A673 (cell line): ENCODE measurements around the gene FAM50B. TPM values are rescaled to one million over a fixed set of nuclear protein-coding genes. Genes with fewer than 3 reads are reported as not detected.

Experiments
- BruUV-seq: library from RNA; stranded (reverse); fragments of 400-500 nt; replicated peaks from 2 replicates; lab custom pipeline; 2021; lab: Mats Ljungman, UMichigan
- CTCF ChIA-PET: fragments of 300-600 bp; sonication (Branson Sonifier 250); formaldehyde crosslinking; loops from one replicate; lab custom pipeline; 2022; ENCODE audit warnings: antibody characterized with exemption; lab: Charles Lee
- POLR2A ChIA-PET: fragments of 300-600 bp; sonication (Branson Sonifier 250); formaldehyde crosslinking; loops from one replicate; lab custom pipeline; 2022; ENCODE audit warnings: antibody characterized with exemption; ENCODE audit not compliant: low non-redundant PET; lab: Charles Lee
- DNase-seq: peaks from one replicate; pipeline ENCODE4 v3.0.0-alpha.2; 2015; ENCODE audit warnings: low spot score
- H3K27ac ChIP-seq: fragments of 200-600 bp; sonication (generic); 2 replicates; pipeline ENCODE4 v1.5.1; 2016; ENCODE audit warnings: mixed run types, low read depth, mild to moderate bottlenecking, mixed read lengths, antibody characterized with exemption, low read length; ENCODE audit not compliant: poor library complexity, severe bottlenecking
- H3K27me3 ChIP-seq: fragments of 200-600 bp; sonication (generic); replicated peaks from 2 replicates; pipeline ENCODE4 v1.6.1; 2017; ENCODE audit warnings: mixed run types, low read depth, mild to moderate bottlenecking, mixed read lengths, antibody characterized with exemption, low read length; ENCODE audit not compliant: insufficient read depth, poor library complexity
- H3K36me3 ChIP-seq: fragments of 200-600 bp; sonication (generic); 2 replicates; pipeline ENCODE4 v1.6.1; 2016; ENCODE audit warnings: mixed run types, mild to moderate bottlenecking, mixed read lengths, antibody characterized with exemption, low read length; ENCODE audit not compliant: insufficient read depth, poor library complexity, severe bottlenecking
- H3K4me1 ChIP-seq: fragments of 200-600 bp; sonication (generic); 2 replicates; pipeline ENCODE4 v1.6.1; 2017; ENCODE audit warnings: mixed run types, mild to moderate bottlenecking, mixed read lengths, antibody characterized with exemption, low read length; ENCODE audit not compliant: insufficient read depth, poor library complexity, severe bottlenecking
- H3K4me3 ChIP-seq: fragments of 200-600 bp; sonication (generic); 2 replicates; pipeline ENCODE4 v1.5.1; 2016; ENCODE audit warnings: low read depth, mixed run types, mild to moderate bottlenecking, mixed read lengths, low read length; ENCODE audit not compliant: poor library complexity, severe bottlenecking
- H3K9me3 ChIP-seq: fragments of 200-600 bp; sonication (generic); 2 replicates; pipeline ENCODE4 v1.6.1; 2016; ENCODE audit warnings: mixed run types, low read depth, mild to moderate bottlenecking, mixed read lengths, antibody characterized with exemption, low read length; ENCODE audit not compliant: poor library complexity, severe bottlenecking
- CTCF ChIP-seq: fragments of 300-800, 200-600 bp; sonication (generic); conservative IDR thresholded peaks from 2 replicates; pipeline ENCODE4 v1.5.1; 2017; ENCODE audit warnings: low read depth, mild to moderate bottlenecking, antibody characterized with exemption, low read length, moderate library complexity, mixed read lengths
- EZH2 ChIP-seq: fragments of 200-600 bp; sonication (generic); IDR thresholded peaks from 2 replicates; pipeline ENCODE4 v1.6.1; 2017; ENCODE audit warnings: borderline replicate concordance, low read depth, mild to moderate bottlenecking, mixed read lengths, antibody characterized with exemption, low read length; ENCODE audit not compliant: poor library complexity, severe bottlenecking
- intact Hi-C: fragments of 100-400 bp; cut with micrococcal nuclease; formaldehyde crosslinking; loops from one replicate; pipeline ENCODE4 v1.10.0; 2022; ENCODE audit not compliant: unreplicated experiment
- total RNA-seq: library from RNA; stranded (reverse); gene quantifications from 2 replicates; pipeline ENCODE4 v1.2.3, GENCODE V29; 2021

The FAM50B gene
- total RNA-seq, 1 experiment from 2014 or later, result 10.1 TPM

GRCh38 chr6:3813150-3813780, 35.9 kb upstream of the FAM50B start:
- POLR2A ChIA-PET, result no interaction called here
- BruUV-seq, result no TSS peak
- Histone ChIP-seq H3K9me3 (no peaks in the 10 kb centered on the region), H3K4me3 (no peak overlapping the region), H3K36me3 (no peaks in the 10 kb centered on the region), H3K27ac (no peak overlapping the region), H3K27me3 (no peaks in the 10 kb centered on the region), H3K4me1 (peaks cover 7% of the 10 kb centered on the region)
- TF ChIP-seq CTCF (no peak), EZH2 (no peak)
- intact Hi-C loops, result no loop called here
- CTCF ChIA-PET, result no interaction called here
- DNase-seq, result no peak

- no peak for DNase-seq
- H3K9me3 ChIP-seq, result no peaks in the 10 kb centered on the region
- H3K27me3 ChIP-seq, result no peaks in the 10 kb centered on the region
- BruUV-seq, result no TSS peak
- H3K4me1 ChIP-seq, result peaks cover 7% of the 10 kb centered on the region
- no peak for TF ChIP-seq EZH2
- TF ChIP-seq CTCF, result no peak
- POLR2A ChIA-PET, result no interaction called here
- H3K36me3 ChIP-seq, result no peaks in the 10 kb centered on the region
- H3K27ac ChIP-seq, result no peak overlapping the region
- no peak overlapping the region for H3K4me3 ChIP-seq
- intact Hi-C loops, result no loop called here
- CTCF ChIA-PET, result no interaction called here
Observed at GRCh38 chr6:3813918-3814317, 35.3 kb upstream of the FAM50B start.

DNA sequence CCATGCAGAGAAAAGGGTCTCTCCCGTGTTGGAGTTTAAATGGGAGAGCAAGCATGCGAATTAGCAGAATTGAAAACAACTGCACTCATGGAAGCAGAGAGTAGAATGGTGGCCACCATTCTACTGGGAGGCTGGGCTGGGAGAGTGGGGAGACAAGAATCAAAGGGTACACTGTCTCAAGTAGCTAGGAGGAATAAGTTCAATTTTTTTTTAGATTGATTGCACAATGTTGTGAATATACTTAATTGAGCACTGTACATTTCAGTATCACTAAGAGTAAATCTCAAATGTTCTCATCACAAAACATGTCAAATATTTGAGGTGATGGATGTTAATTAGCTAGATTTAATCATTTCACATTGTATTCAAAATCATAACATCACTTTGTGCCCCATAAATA, 34.6 kb upstream of the FAM50B start:
- Histone ChIP-seq H3K4me1 (peaks cover 7% of the 10 kb centered on the region), H3K9me3 (no peaks in the 10 kb centered on the region), H3K36me3 (no peaks in the 10 kb centered on the region), H3K27me3 (no peaks in the 10 kb centered on the region), H3K27ac (no peak overlapping the region), H3K4me3 (no peak overlapping the region)
- intact Hi-C loops, result no loop called here
- BruUV-seq, result no TSS peak
- POLR2A ChIA-PET, result no interaction called here
- DNase-seq, result no peak
- TF ChIP-seq EZH2 (no peak), CTCF (no peak)
- CTCF ChIA-PET, result no interaction called here
